Kidney epithelial cell (primary cell): ENCODE data around the gene ATP6V1B1. TPM values are rescaled to one million over a fixed set of nuclear protein-coding genes. Genes with fewer than 3 reads are reported as not detected.

ENCODE experiments used
- DNase-seq: peaks from one replicate; pipeline ENCODE4 v3.0.0-alpha.2; 2010; ENCODE audit warnings: low read depth
- H3K27me3 ChIP-seq: 2 replicates; pipeline ENCODE4 v1.6.0; 2011; ENCODE audit warnings: low read length; ENCODE audit not compliant: control insufficient read depth, insufficient read depth
- H3K36me3 ChIP-seq: 2 replicates; pipeline ENCODE4 v1.5.1; 2011; ENCODE audit warnings: low read length; ENCODE audit not compliant: control insufficient read depth, insufficient read depth
- H3K4me3 ChIP-seq: 2 replicates; pipeline ENCODE4 v1.5.1; 2011; ENCODE audit warnings: low read depth, mild to moderate bottlenecking, control low read depth, low read length
- CTCF ChIP-seq: IDR thresholded peaks from 2 replicates; pipeline ENCODE4 v1.5.1; 2011; ENCODE audit warnings: mild to moderate bottlenecking, moderate library complexity, low read length, control low read depth, inconsistent platforms; ENCODE audit not compliant: insufficient read depth, poor library complexity, severe bottlenecking
- total RNA-seq: library from RNA; depleted of rRNA; stranded (reverse); fragments of >200 nt; gene quantifications from 2 replicates; pipeline ENCODE4 v1.2.3, GENCODE V29; 2015

ATP6V1B1 gene
- total RNA-seq, 1 donor from 2014 or later: not detected

- DNase-seq: no peak
- Histone ChIP-seq H3K27me3 (no peaks in the 10 kb centered on the region), H3K36me3 (no peaks in the 10 kb centered on the region), H3K4me3 (no peak overlapping the region)
- TF ChIP-seq CTCF: no peak
Observed at GRCh38 chr2:70985956-70986355, 50.3 kb downstream of the ATP6V1B1 start.

- Histone ChIP-seq H3K27me3 (no peaks in the 10 kb centered on the region), H3K36me3 (peaks cover under 1% of the 10 kb centered on the region), H3K4me3 (no peak overlapping the region)
- DNase-seq: no peak
- no peak for TF ChIP-seq CTCF
Observed at GRCh38 chr2:70986499-70987189, 50.9 kb downstream of the ATP6V1B1 start.

- Histone ChIP-seq H3K36me3 (peaks cover 2% of the 10 kb centered on the region), H3K4me3 (no peak overlapping the region), H3K27me3 (no peaks in the 10 kb centered on the region)
- DNase-seq: no peak
- TF ChIP-seq CTCF: no peak
Observed at GRCh38 chr2:70987386-70987785, 51.7 kb downstream of the ATP6V1B1 start.

GRCh38 chr2:70988151-70988550 lies 52.5 kb downstream of the ATP6V1B1 start:
- no peak for DNase-seq
- Histone ChIP-seq H3K4me3 (no peak overlapping the region), H3K36me3 (peaks cover 2% of the 10 kb centered on the region), H3K27me3 (no peaks in the 10 kb centered on the region)
- no peak for TF ChIP-seq CTCF

- no peak for TF ChIP-seq CTCF
- Histone ChIP-seq H3K36me3 (peaks cover 2% of the 10 kb centered on the region), H3K27me3 (no peaks in the 10 kb centered on the region), H3K4me3 (no peak overlapping the region)
- no peak for DNase-seq
Observed at GRCh38 chr2:70988726-70989648, 53.3 kb downstream of the ATP6V1B1 start.

- no peak for TF ChIP-seq CTCF
- peaks cover 2% of the 10 kb centered on the region for H3K36me3 ChIP-seq
- no peak overlapping the region for H3K4me3 ChIP-seq
- no peak for DNase-seq
- no peaks in the 10 kb centered on the region for H3K27me3 ChIP-seq
Observed at GRCh38 chr2:70990216-70990615, 54.5 kb downstream of the ATP6V1B1 start.
